HepG2 (cell line): ENCODE data around the gene MARK4. TPM values are rescaled to one million over a fixed set of nuclear protein-coding genes. Genes with fewer than 3 reads are reported as not detected.

ENCODE experiments used
- ATAC-seq: fragments of 200-7000 bp; cut with Tn5 transposase; 3 replicates; pipeline ENCODE4 v1.9.1; 2020; ENCODE audit warnings: mild to moderate bottlenecking, moderate library complexity
- BruUV-seq: library from RNA; stranded (reverse); fragments of 400-500 nt; replicated peaks from 2 replicates; lab custom pipeline; 2021; lab: Mats Ljungman, UMichigan
- CTCF ChIA-PET: fragments of 300-600 bp; formaldehyde crosslinking; extraction: SDS; loops from one replicate; lab custom pipeline; 2021; ENCODE audit warnings: low total read pairs, inconsistent platforms, low intra/inter-chr PET ratio; lab: Yijun Ruan, JAX
- POLR2A ChIA-PET: fragments of 350-600 bp; sonication (Branson Sonifier 250); formaldehyde crosslinking; loops from one replicate; lab custom pipeline; 2020; ENCODE audit warnings: antibody characterized with exemption, inconsistent platforms; lab: Yijun Ruan, JAX
- DNase-seq: peaks from one replicate; pipeline ENCODE4 v3.0.0-alpha.2; 2015; ENCODE audit warnings: low spot score
- FAIRE-seq: peaks from 3 replicates; lab custom pipeline; 2011; peaks lifted over from hg19 to GRCh38; lab: Jason Lieb, UNC
- H2AFZ ChIP-seq: one replicate; pipeline ENCODE4 v1.6.1; 2011; ENCODE audit warnings: low read length, inconsistent platforms
- H3K27ac ChIP-seq: fragments of 300-600 bp; 3 replicates; pipeline ENCODE4 v1.8.0; 2011; ENCODE audit warnings: mixed run types, mild to moderate bottlenecking, mixed read lengths, low read length, inconsistent platforms; ENCODE audit not compliant: insufficient read depth; ENCODE audit errors: extremely low read length
- H3K27me3 ChIP-seq, 2 experiments: fragments of 200-600 bp in 1 of 2; 2 replicates in 1 of 2; 3 replicates in 1 of 2; pipeline versions ENCODE4 v1.6.0 to v1.8.0; 2011; ENCODE audit warnings: low read length in 2 of 2, mild to moderate bottlenecking in 2 of 2, moderate library complexity in 2 of 2, inconsistent platforms in 1 of 2; ENCODE audit not compliant: insufficient read depth in 2 of 2, control insufficient read depth in 1 of 2
- H3K36me3 ChIP-seq, 2 experiments: fragments of 200-600 bp in 1 of 2; replicated peaks in 1 of 2; 2 replicates in 1 of 2; 3 replicates in 1 of 2; pipeline versions ENCODE4 v1.5.1 to v1.8.0; 2011; ENCODE audit warnings: low read length in 2 of 2, inconsistent platforms in 1 of 2; ENCODE audit not compliant: insufficient read depth in 2 of 2, control insufficient read depth in 1 of 2
- H3K4me1 ChIP-seq: 2 replicates; pipeline ENCODE4 v1.5.1; 2012; ENCODE audit warnings: low read length, inconsistent platforms; ENCODE audit not compliant: insufficient read depth
- H3K4me2 ChIP-seq: 2 replicates; pipeline ENCODE4 v1.6.0; 2011; ENCODE audit warnings: low read depth, low read length, inconsistent platforms
- H3K4me3 ChIP-seq, 3 experiments: fragments of 200-600 bp in 1 of 3; sonication (generic), shearing (Covaris generic) in 1 of 3; replicated peaks in 1 of 3; 2 replicates each; pipeline ENCODE4 v1.5.1; 2011 to 2016; ENCODE audit warnings: low read length in 3 of 3, inconsistent platforms in 2 of 3, low read depth in 2 of 3, mild to moderate bottlenecking in 2 of 3, control low read depth in 1 of 3, mixed read lengths in 1 of 3; ENCODE audit not compliant: insufficient read depth in 1 of 3
- H3K79me2 ChIP-seq: one replicate; pipeline ENCODE4 v1.6.1; 2011; ENCODE audit warnings: low read length, inconsistent platforms; ENCODE audit not compliant: insufficient read depth
- H3K9ac ChIP-seq: 2 replicates; pipeline ENCODE4 v1.6.0; 2011; ENCODE audit warnings: mild to moderate bottlenecking, low read depth, low read length, inconsistent platforms; ENCODE audit not compliant: insufficient read depth
- H3K9me3 ChIP-seq: 2 replicates; pipeline ENCODE4 v1.5.1; 2012; ENCODE audit warnings: mild to moderate bottlenecking, low read length
- H4K20me1 ChIP-seq: 2 replicates; pipeline ENCODE4 v1.6.0; 2011; ENCODE audit warnings: inconsistent platforms, mild to moderate bottlenecking, low read length, moderate library complexity; ENCODE audit not compliant: insufficient read depth
- GMEB2 ChIP-seq: IDR thresholded peaks from 2 replicates; pipeline ENCODE4 v1.6.1; 2016; ENCODE audit warnings: missing biosample characterization, missing genetic modification reagents, low read depth
- MEIS1 ChIP-seq: sonication (generic); formaldehyde crosslinking; IDR thresholded peaks from 2 replicates; pipeline ENCODE4 v1.9.0; 2021; ENCODE audit warnings: mild to moderate bottlenecking, missing genetic modification reagents, moderate library complexity, borderline replicate concordance
- MXD3 ChIP-seq: IDR thresholded peaks from 2 replicates; pipeline ENCODE4 v1.6.1; 2016; ENCODE audit warnings: mild to moderate bottlenecking, missing biosample characterization, missing genetic modification reagents
- SSRP1 ChIP-seq: IDR thresholded peaks from 2 replicates; pipeline ENCODE4 v1.6.1; 2016; ENCODE audit warnings: control low read depth
- TRIM24 ChIP-seq: sonication (generic); formaldehyde crosslinking; IDR thresholded peaks from 2 replicates; pipeline ENCODE4 v1.8.0; 2022; ENCODE audit warnings: mild to moderate bottlenecking, missing genetic modification reagents
- ZNF10 ChIP-seq: sonication (generic); formaldehyde crosslinking; IDR thresholded peaks from 2 replicates; pipeline ENCODE4 v1.4.0; 2020; ENCODE audit warnings: mild to moderate bottlenecking, low read depth, missing genetic modification reagents, borderline replicate concordance
- ZNF362 ChIP-seq: sonication (generic); formaldehyde crosslinking; IDR thresholded peaks from 2 replicates; pipeline ENCODE4 v1.4.0; 2020; ENCODE audit warnings: missing genetic modification reagents, mild to moderate bottlenecking, borderline replicate concordance
- ZNF546 ChIP-seq: sonication (generic); formaldehyde crosslinking; conservative IDR thresholded peaks from 2 replicates; pipeline ENCODE4 v1.8.1; 2023; ENCODE audit warnings: mild to moderate bottlenecking, missing genetic modification reagents
- ZNF749 ChIP-seq: sonication (generic); formaldehyde crosslinking; IDR thresholded peaks from 2 replicates; pipeline ENCODE4 v1.8.0; 2022; ENCODE audit warnings: mild to moderate bottlenecking, missing genetic modification reagents, moderate library complexity, borderline replicate concordance
- WGBS: methylation state at CpG from one replicate; pipeline ENCODE4 v1.1.6; 2017; ENCODE audit warnings: low lambda C conversion rate; 5-methylcytosine and 5-hydroxymethylcytosine counted together
- in situ Hi-C: cut with HindIII; loops from 2 replicates; pipeline ENCODE4 v1.10.0; 2017; ENCODE audit warnings: low pct_unique_long_range_greater_than_20kb; ENCODE audit not compliant: extremely low pct_ligation_motif_present
- intact Hi-C: fragments of 100-400 bp; cut with micrococcal nuclease; formaldehyde crosslinking; loops from one replicate; pipeline ENCODE4 v1.10.0; 2022; ENCODE audit not compliant: unreplicated experiment
- polyA plus RNA-seq, 8 experiments: library from polyadenylated mRNA; depleted of rRNA in 3 of 8; stranded (reverse) in 7 of 8; unstranded in 1 of 8; fragments of >200 nt; fragmentation: Illumina TruSeq in 4 of 8; extraction: Trizol in 4 of 8; gene quantifications; 2 replicates each; pipeline versions ENCODE4 v1.2.1 to v1.2.3, GENCODE V29; 2011 to 2016; ENCODE audit warnings: low read depth in 4 of 8, missing spikeins in 1 of 8, mixed read lengths in 1 of 8; ENCODE audit not compliant: insufficient read depth in 1 of 8
- total RNA-seq, 5 experiments: library from RNA; depleted of rRNA; stranded (reverse); fragments of >200 nt; fragmentation: Illumina TruSeq; extraction: Trizol; gene quantifications; 2 replicates each; pipeline ENCODE4 v1.2.3, GENCODE V29; 2016; ENCODE audit warnings: low read depth in 1 of 5
- TF ChIP-seq, protein P1 (sequence below): sonication (generic); formaldehyde crosslinking; IDR thresholded peaks from 2 replicates; pipeline ENCODE4 v1.8.0; 2022; ENCODE audit warnings: mild to moderate bottlenecking, missing genetic modification reagents, moderate library complexity
- TF ChIP-seq, protein P2 (sequence below): sonication (generic); formaldehyde crosslinking; IDR thresholded peaks from 2 replicates; pipeline ENCODE4 v1.4.0; 2020; ENCODE audit warnings: missing genetic modification reagents
- TF ChIP-seq, protein P3 (sequence below): sonication (generic); formaldehyde crosslinking; IDR thresholded peaks from 2 replicates; pipeline ENCODE4 v1.9.0; 2021; ENCODE audit warnings: missing genetic modification reagents, borderline replicate concordance

The MARK4 gene
- total and polyA plus RNA-seq, 2 of the 13 experiments (the other 11 are each of a cell fraction or from before 2014, with no cell fraction given), result 7.0 to 12.2 TPM

- WGBS, result 0% methylated on average over 1 of the region's 27 CpGs
- CTCF ChIA-PET, result interaction anchor here (1.1 kb wide), 1 partner anchor 146 kb away, joined by 3 read pairs; no protein-coding TSS in a partner anchor
- no peak overlapping the region for H2AFZ ChIP-seq
- FAIRE-seq (no peak), DNase-seq (peak; percentile 24), ATAC-seq (peak; percentile 61)
- H3K9me3 ChIP-seq, result no peaks in the 10 kb centered on the region
- no peaks in the 10 kb centered on the region for H3K79me2 ChIP-seq
- H3K27ac ChIP-seq, result no peak overlapping the region
- peaks cover 8% of the 10 kb centered on the region for H3K4me1 ChIP-seq
- H3K9ac ChIP-seq, result no peak overlapping the region
- intact Hi-C loops, result no loop called here
- no peaks in the 10 kb centered on the region for H4K20me1 ChIP-seq
- peaks cover 11 to 48% of the 10 kb centered on the region in 2 experiments for H3K27me3 ChIP-seq
- H3K4me2 ChIP-seq, result peak overlapping the region; percentile 56
- H3K36me3 ChIP-seq, result peaks cover 2 to 9% of the 10 kb centered on the region in 2 experiments; a peak in 3 of 5 replicates
- BruUV-seq, result no TSS peak
- peak overlapping the region in 1 of 3 experiments; percentile 49; a peak in 2 of 6 replicates for H3K4me3 ChIP-seq
- POLR2A ChIA-PET, result no interaction called here
- in situ Hi-C loops, result loop anchor here (10.0 kb wide), 1 partner anchor 142 kb away; no protein-coding TSS in a partner anchor
- TF ChIP-seq, protein P1, sequence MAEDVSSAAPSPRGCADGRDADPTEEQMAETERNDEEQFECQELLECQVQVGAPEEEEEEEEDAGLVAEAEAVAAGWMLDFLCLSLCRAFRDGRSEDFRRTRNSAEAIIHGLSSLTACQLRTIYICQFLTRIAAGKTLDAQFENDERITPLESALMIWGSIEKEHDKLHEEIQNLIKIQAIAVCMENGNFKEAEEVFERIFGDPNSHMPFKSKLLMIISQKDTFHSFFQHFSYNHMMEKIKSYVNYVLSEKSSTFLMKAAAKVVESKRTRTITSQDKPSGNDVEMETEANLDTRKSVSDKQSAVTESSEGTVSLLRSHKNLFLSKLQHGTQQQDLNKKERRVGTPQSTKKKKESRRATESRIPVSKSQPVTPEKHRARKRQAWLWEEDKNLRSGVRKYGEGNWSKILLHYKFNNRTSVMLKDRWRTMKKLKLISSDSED (CRISPR knock-in tag), result no peak
- TF ChIP-seq ZNF546 (CRISPR knock-in tag), result no peak; the same call in 1 of the 2 replicates
- TF ChIP-seq SSRP1, result no peak
- TF ChIP-seq ZNF362 (CRISPR knock-in tag), result no peak
- no peak for TF ChIP-seq ZNF10 (CRISPR knock-in tag)
- TF ChIP-seq MEIS1 (CRISPR knock-in tag), result no peak
- TF ChIP-seq, protein P2, sequence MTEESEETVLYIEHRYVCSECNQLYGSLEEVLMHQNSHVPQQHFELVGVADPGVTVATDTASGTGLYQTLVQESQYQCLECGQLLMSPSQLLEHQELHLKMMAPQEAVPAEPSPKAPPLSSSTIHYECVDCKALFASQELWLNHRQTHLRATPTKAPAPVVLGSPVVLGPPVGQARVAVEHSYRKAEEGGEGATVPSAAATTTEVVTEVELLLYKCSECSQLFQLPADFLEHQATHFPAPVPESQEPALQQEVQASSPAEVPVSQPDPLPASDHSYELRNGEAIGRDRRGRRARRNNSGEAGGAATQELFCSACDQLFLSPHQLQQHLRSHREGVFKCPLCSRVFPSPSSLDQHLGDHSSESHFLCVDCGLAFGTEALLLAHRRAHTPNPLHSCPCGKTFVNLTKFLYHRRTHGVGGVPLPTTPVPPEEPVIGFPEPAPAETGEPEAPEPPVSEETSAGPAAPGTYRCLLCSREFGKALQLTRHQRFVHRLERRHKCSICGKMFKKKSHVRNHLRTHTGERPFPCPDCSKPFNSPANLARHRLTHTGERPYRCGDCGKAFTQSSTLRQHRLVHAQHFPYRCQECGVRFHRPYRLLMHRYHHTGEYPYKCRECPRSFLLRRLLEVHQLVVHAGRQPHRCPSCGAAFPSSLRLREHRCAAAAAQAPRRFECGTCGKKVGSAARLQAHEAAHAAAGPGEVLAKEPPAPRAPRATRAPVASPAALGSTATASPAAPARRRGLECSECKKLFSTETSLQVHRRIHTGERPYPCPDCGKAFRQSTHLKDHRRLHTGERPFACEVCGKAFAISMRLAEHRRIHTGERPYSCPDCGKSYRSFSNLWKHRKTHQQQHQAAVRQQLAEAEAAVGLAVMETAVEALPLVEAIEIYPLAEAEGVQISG (CRISPR knock-in tag), result no peak
- no peak for TF ChIP-seq MXD3
- no peak for TF ChIP-seq GMEB2 (CRISPR knock-in tag)
- TF ChIP-seq TRIM24 (CRISPR knock-in tag), result no peak
- TF ChIP-seq, protein P3, sequence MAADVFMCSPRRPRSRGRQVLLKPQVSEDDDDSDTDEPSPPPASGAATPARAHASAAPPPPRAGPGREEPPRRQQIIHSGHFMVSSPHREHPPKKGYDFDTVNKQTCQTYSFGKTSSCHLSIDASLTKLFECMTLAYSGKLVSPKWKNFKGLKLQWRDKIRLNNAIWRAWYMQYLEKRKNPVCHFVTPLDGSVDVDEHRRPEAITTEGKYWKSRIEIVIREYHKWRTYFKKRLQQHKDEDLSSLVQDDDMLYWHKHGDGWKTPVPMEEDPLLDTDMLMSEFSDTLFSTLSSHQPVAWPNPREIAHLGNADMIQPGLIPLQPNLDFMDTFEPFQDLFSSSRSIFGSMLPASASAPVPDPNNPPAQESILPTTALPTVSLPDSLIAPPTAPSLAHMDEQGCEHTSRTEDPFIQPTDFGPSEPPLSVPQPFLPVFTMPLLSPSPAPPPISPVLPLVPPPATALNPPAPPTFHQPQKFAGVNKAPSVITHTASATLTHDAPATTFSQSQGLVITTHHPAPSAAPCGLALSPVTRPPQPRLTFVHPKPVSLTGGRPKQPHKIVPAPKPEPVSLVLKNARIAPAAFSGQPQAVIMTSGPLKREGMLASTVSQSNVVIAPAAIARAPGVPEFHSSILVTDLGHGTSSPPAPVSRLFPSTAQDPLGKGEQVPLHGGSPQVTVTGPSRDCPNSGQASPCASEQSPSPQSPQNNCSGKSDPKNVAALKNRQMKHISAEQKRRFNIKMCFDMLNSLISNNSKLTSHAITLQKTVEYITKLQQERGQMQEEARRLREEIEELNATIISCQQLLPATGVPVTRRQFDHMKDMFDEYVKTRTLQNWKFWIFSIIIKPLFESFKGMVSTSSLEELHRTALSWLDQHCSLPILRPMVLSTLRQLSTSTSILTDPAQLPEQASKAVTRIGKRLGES (CRISPR knock-in tag), result no peak
- TF ChIP-seq ZNF749 (CRISPR knock-in tag), result no peak
Measured at GRCh38 chr19:45346449-45346848, 95.4 kb downstream of the MARK4 start.
